Activated CD8-positive, alpha-beta T cell treated with anti-CD3 and anti-CD28 coated beads for 36 hours (primary cell): ENCODE data around the gene RPL22. TPM values are rescaled to one million over a fixed set of nuclear protein-coding genes. Genes with fewer than 3 reads are reported as not detected.
A peak's percentile ranks its signal among the peaks of the same experiment; 100 is the strongest.

Source experiments
- ATAC-seq: fragments of 200-7000 bp; cut with Tn5 transposase; one replicate; pipeline ENCODE4 v1.10.0; 2021; ENCODE audit warnings: mild to moderate bottlenecking, moderate library complexity
- CTCF ChIA-PET: fragments of 350-600 bp; sonication (Branson Sonifier 250); formaldehyde crosslinking; loops from one replicate; lab custom pipeline; 2021; ENCODE audit warnings: antibody characterized with exemption; lab: Charles Lee
- POLR2A ChIA-PET: fragments of 350-600 bp; sonication (Branson Sonifier 250); formaldehyde crosslinking; loops from one replicate; lab custom pipeline; 2021; ENCODE audit warnings: antibody characterized with exemption; lab: Charles Lee
- DNase-seq: peaks from one replicate; pipeline ENCODE4 v3.0.0-alpha.2; 2020
- H3K27ac Mint-ChIP-seq: one replicate; pipeline ENCODE4 v1.8.0; 2021; ENCODE audit warnings: mild to moderate bottlenecking, mixed read lengths
- H3K27me3 Mint-ChIP-seq: one replicate; pipeline ENCODE4 v1.8.0; 2021; ENCODE audit warnings: mixed read lengths
- H3K36me3 Mint-ChIP-seq: one replicate; pipeline ENCODE4 v1.8.0; 2021; ENCODE audit warnings: low read depth, mixed read lengths
- H3K4me1 Mint-ChIP-seq: one replicate; pipeline ENCODE4 v1.8.0; 2021; ENCODE audit warnings: low read depth, mixed read lengths
- H3K4me3 Mint-ChIP-seq: one replicate; pipeline ENCODE4 v1.8.0; 2021; ENCODE audit warnings: mild to moderate bottlenecking, moderate library complexity, mixed read lengths
- H3K9me3 Mint-ChIP-seq: one replicate; pipeline ENCODE4 v1.8.0; 2021; ENCODE audit warnings: mixed read lengths
- CTCF ChIP-seq: fragments of 200-600 bp; IDR thresholded peaks from one replicate; pipeline ENCODE4 v1.8.0; 2022; ENCODE audit warnings: antibody characterized with exemption, mild to moderate bottlenecking
- intact Hi-C: fragments of 100-400 bp; cut with micrococcal nuclease; formaldehyde crosslinking; loops from one replicate; pipeline ENCODE4 v1.10.0; 2022
- total RNA-seq, 2 experiments: library from RNA; stranded (reverse); gene quantifications; one replicate each; pipeline ENCODE4 v1.2.3, GENCODE V29; 2021

The RPL22 gene
- total RNA-seq, 2 experiments from 2014 or later: 372 to 473 TPM

GRCh38 chr1:6144175-6144574 is 55.2 kb downstream of the RPL22 start:
- DNase-seq (no peak), ATAC-seq (no peak)
- Mint-ChIP-seq H3K27me3 (peaks cover 6% of the 10 kb centered on the region), H3K27ac (no peak overlapping the region), H3K9me3 (no peaks in the 10 kb centered on the region), H3K4me3 (no peak overlapping the region), H3K36me3 (no peaks in the 10 kb centered on the region), H3K4me1 (peaks cover 3% of the 10 kb centered on the region)
- POLR2A ChIA-PET: interaction anchor here (0.7 kb wide), 1 partner anchor 42 kb away, joined by 3 read pairs; no protein-coding TSS in a partner anchor
- intact Hi-C loops: no loop called here
- CTCF ChIA-PET: interaction anchor here (1.1 kb wide), 1 partner anchor 9 kb away, joined by 3 read pairs; no protein-coding TSS in a partner anchor
- TF ChIP-seq CTCF: no peak

- H3K4me3 Mint-ChIP-seq: no peak overlapping the region
- H3K9me3 Mint-ChIP-seq: no peaks in the 10 kb centered on the region
- H3K36me3 Mint-ChIP-seq: no peaks in the 10 kb centered on the region
- no peak for DNase-seq
- peaks cover 4% of the 10 kb centered on the region for H3K27me3 Mint-ChIP-seq
- ATAC-seq: no peak
- intact Hi-C loops: no loop called here
- no peak overlapping the region for H3K27ac Mint-ChIP-seq
- peaks cover 2% of the 10 kb centered on the region for H3K4me1 Mint-ChIP-seq
- ChIA-PET CTCF (interaction anchor here (1.1 kb wide), 1 partner anchor 10 kb away, joined by 3 read pairs; no protein-coding TSS in a partner anchor), POLR2A (no interaction called here)
- TF ChIP-seq CTCF: no peak
Measured at GRCh38 chr1:6143395-6143794, 56.0 kb downstream of the RPL22 start.

GRCh38 chr1:6142734-6143133 is 56.7 kb downstream of the RPL22 start:
- Mint-ChIP-seq H3K27me3 (peaks cover 2% of the 10 kb centered on the region), H3K36me3 (no peaks in the 10 kb centered on the region), H3K27ac (no peak overlapping the region), H3K9me3 (no peaks in the 10 kb centered on the region), H3K4me3 (no peak overlapping the region), H3K4me1 (no peaks in the 10 kb centered on the region)
- TF ChIP-seq CTCF: no peak
- ATAC-seq: no peak
- intact Hi-C loops: no loop called here
- ChIA-PET POLR2A (no interaction called here), CTCF (interaction anchor here (1.1 kb wide), 1 partner anchor 11 kb away, joined by 3 read pairs; no protein-coding TSS in a partner anchor)
- no peak for DNase-seq

- no peak overlapping the region for H3K27ac Mint-ChIP-seq
- H3K36me3 Mint-ChIP-seq: no peaks in the 10 kb centered on the region
- H3K4me3 Mint-ChIP-seq: no peak overlapping the region
- intact Hi-C loops: no loop called here
- no peak for DNase-seq
- CTCF ChIA-PET: interaction anchor here (1.5 kb wide), 1 partner anchor 43 kb away, joined by 4 read pairs; no protein-coding TSS in a partner anchor
- H3K4me1 Mint-ChIP-seq: no peaks in the 10 kb centered on the region
- H3K27me3 Mint-ChIP-seq: peaks cover 2% of the 10 kb centered on the region
- TF ChIP-seq CTCF: no peak
- H3K9me3 Mint-ChIP-seq: no peaks in the 10 kb centered on the region
- no peak for ATAC-seq
- POLR2A ChIA-PET: no interaction called here
Measured at GRCh38 chr1:6142036-6142621, 57.3 kb downstream of the RPL22 start.

- CTCF ChIA-PET: interaction anchor here (1.5 kb wide), 1 partner anchor 44 kb away, joined by 4 read pairs; no protein-coding TSS in a partner anchor
- DNase-seq (peak; percentile 69), ATAC-seq (peak; percentile 95)
Measured at GRCh38 chr1:6141592-6141991, 57.8 kb downstream of the RPL22 start.

More at GRCh38 chr1:6141592-6141991, 57.8 kb downstream of the RPL22 start:
- Mint-ChIP-seq H3K27ac (no peak overlapping the region), H3K27me3 (no peaks in the 10 kb centered on the region), H3K9me3 (no peaks in the 10 kb centered on the region), H3K36me3 (no peaks in the 10 kb centered on the region), H3K4me3 (no peak overlapping the region), H3K4me1 (no peaks in the 10 kb centered on the region)
- POLR2A ChIA-PET: no interaction called here
- no peak for TF ChIP-seq CTCF
- intact Hi-C loops: no loop called here
